Central memory CD8-positive, alpha-beta T cell (primary cell): Measurements from ENCODE around the gene MICA.
A peak's percentile ranks its signal among the peaks of the same experiment; 100 is the strongest.
"Not testable (repeated sequence)": the region's sequence is repeated elsewhere in the genome, so short reads cannot be mapped to it uniquely, and the experiment has no call there.

Experiments used
- ATAC-seq: fragments of 150-1000 bp; cut with Tn5 transposase; replicated peaks from 2 replicates; pipeline ENCODE4 v1.10.0; 2022; ENCODE audit warnings: mild to moderate bottlenecking, moderate FRiP score, moderate number of reproducible peaks; ENCODE audit not compliant: poor library complexity, severe bottlenecking; ENCODE audit errors: extremely low read depth
- DNase-seq, 2 donors: peaks; one replicate each; pipeline ENCODE4 v3.0.0; 2021; ENCODE audit warnings: low spot score in 2 of 2
- H3K27ac Mint-ChIP-seq: one replicate; pipeline ENCODE4 v1.8.0; 2022; ENCODE audit warnings: low read depth, mild to moderate bottlenecking, moderate library complexity, mixed read lengths
- H3K27me3 Mint-ChIP-seq: one replicate; pipeline ENCODE4 v1.8.0; 2022; ENCODE audit warnings: mixed read lengths
- H3K36me3 Mint-ChIP-seq: one replicate; pipeline ENCODE4 v1.8.0; 2022; ENCODE audit warnings: mild to moderate bottlenecking, moderate library complexity, mixed read lengths; ENCODE audit not compliant: insufficient read depth
- H3K4me1 Mint-ChIP-seq: one replicate; pipeline ENCODE4 v1.8.0; 2022; ENCODE audit warnings: mixed read lengths
- H3K4me3 Mint-ChIP-seq: one replicate; pipeline ENCODE4 v1.8.0; 2022; ENCODE audit warnings: mild to moderate bottlenecking, moderate library complexity, mixed read lengths
- H3K9me3 Mint-ChIP-seq: one replicate; pipeline ENCODE4 v1.8.0; 2022; ENCODE audit warnings: mixed read lengths

Gene MICA

DNA sequence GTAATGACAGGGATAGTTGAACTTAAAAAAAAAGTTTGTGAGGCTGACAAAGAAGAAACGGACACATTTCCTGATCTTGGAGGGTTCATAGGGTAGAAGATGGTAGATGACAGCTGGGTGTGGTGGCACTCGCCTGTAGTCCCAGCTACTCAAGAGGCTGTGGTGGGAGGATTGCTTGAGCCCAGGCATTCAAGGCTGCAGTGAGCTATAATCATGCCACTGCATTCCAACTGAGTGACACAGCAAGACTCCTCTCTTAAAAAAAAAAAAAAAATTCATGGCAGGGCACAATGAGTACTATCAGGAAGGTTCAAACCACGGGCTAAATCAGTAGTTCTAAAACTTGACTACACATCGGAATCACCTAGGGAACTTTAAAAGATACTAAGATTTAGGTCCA is 2.0 kb upstream of the MICA start:
- H3K27me3 Mint-ChIP-seq: no peaks in the 10 kb centered on the region
- ATAC-seq: no peak
- peaks cover 18% of the 10 kb centered on the region for H3K36me3 Mint-ChIP-seq
- no peak for DNase-seq
- H3K4me1 Mint-ChIP-seq: peaks cover 74% of the 10 kb centered on the region
- no peaks in the 10 kb centered on the region for H3K9me3 Mint-ChIP-seq
- H3K27ac Mint-ChIP-seq: peak overlapping the region; percentile 80
- peak overlapping the region; percentile 81 for H3K4me3 Mint-ChIP-seq

DNA sequence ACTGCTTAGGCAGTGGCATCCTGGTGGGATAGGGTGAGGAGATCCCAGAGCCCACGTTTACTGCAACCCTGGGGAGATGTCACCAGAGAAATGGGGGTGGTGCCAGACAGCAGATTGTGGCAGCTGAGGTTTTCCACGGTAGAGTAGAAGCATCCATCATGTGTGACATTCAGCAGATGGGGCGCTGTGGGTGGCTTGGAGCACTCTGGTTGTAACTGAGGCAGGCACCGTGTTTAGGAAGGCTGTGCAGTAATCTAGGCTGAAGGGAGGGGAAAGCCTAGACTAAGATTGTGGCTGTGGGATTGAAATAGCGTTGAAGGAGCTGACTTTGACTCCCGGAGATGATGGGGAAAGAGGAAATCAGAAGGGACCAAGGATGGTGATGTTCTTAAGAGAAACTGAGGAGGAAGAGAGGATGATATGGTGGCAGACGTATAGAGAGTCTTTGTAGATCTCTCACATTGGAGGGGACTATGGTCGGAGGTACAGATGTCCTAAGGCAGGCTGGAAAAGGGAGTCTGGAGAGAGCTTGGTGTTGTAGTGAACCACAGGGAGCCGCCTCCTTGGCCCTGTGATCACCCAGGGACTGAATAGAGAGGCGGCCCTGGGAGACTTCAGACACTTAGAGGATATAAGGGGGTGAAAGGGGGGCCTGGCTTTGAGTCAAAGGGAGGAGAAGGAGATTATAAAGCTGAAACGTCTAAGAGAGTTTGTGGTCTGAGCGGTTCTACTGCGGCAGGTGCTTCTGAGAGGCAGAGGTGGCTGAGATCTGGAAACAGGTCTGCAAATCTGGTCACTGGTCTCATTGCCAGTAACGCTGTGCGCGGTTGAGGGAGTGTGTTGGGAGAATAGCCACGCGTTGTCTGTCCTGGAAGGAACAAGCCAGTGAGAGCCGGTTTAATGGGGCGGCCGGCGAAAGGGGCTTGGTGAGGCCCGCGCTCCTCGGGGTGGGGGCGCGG is 792 bp upstream of the MICA start:
- ATAC-seq: peak; percentile 59
- H3K9me3 Mint-ChIP-seq: no peaks in the 10 kb centered on the region

DNA sequence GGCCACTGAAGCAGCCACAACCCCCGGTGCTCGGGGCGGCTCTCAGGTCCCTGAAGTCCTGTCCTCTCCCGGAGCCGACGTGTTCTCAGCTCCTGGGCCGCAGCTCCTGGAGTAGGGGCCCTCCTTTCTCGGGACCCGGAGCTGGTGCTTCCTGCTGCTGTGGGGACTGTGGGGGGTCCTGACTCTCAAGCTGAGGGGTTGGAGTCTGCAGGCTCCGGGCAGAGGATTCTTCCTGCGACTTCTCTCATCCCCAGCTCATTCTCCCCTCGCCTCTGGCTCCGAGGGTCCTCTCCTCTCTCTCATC is 618 bp downstream of the MICA start:
- not testable (repeated sequence) for DNase-seq, H3K9me3 Mint-ChIP-seq, H3K27me3 Mint-ChIP-seq, ATAC-seq
- H3K36me3 Mint-ChIP-seq: peaks cover 16% of the 10 kb centered on the region
- H3K4me3 Mint-ChIP-seq: peak overlapping the region; percentile 81
- peaks cover 86% of the 10 kb centered on the region for H3K4me1 Mint-ChIP-seq
- peak overlapping the region; percentile 80 for H3K27ac Mint-ChIP-seq

More for the DNA sequence above, 792 bp upstream of the MICA start:
- Mint-ChIP-seq H3K4me1 (peaks cover 79% of the 10 kb centered on the region), H3K27ac (peak overlapping the region; percentile 80), H3K36me3 (peaks cover 16% of the 10 kb centered on the region), H3K4me3 (peak overlapping the region; percentile 81), H3K27me3 (no peaks in the 10 kb centered on the region)
- DNase-seq: peak in 1 of 2 donors; percentile 30

DNA sequence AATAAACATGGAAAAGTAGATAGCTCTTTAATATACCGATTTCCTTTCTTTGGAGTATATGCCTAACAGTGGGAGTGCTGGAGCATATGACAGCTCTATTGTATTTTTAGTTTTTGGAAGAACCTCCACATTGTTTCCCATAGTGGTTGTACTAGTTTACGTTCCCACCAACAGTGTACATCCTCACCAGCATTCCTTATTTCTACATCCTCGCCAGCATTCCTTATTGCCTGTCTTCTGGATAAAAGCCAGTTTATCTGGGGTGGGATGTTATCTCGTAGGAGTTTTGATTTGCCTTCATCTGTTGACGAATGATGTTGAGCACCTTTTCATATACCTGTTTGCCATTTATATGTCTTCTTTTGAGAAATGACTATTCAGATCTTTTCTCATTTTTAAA is 2.6 kb downstream of the MICA start:
- Mint-ChIP-seq H3K27me3 (no peaks in the 10 kb centered on the region), H3K27ac (peak overlapping the region; percentile 15), H3K36me3 (peaks cover 9% of the 10 kb centered on the region), H3K4me1 (peaks cover 89% of the 10 kb centered on the region), H3K9me3 (no peaks in the 10 kb centered on the region), H3K4me3 (peak overlapping the region; percentile 53)
- no peak for DNase-seq
- ATAC-seq: no peak

GRCh38 chr6:31407699-31408098 is 4.3 kb downstream of the MICA start:
- DNase-seq: no peak
- Mint-ChIP-seq H3K9me3 (no peaks in the 10 kb centered on the region), H3K27me3 (no peaks in the 10 kb centered on the region), H3K4me1 (peaks cover 72% of the 10 kb centered on the region), H3K4me3 (no peak overlapping the region), H3K27ac (peak overlapping the region; percentile 5), H3K36me3 (peaks cover 3% of the 10 kb centered on the region)
- no peak for ATAC-seq

- ATAC-seq (no peak), DNase-seq (no peak)
- Mint-ChIP-seq H3K4me1 (peaks cover 30% of the 10 kb centered on the region), H3K36me3 (peaks cover 10% of the 10 kb centered on the region), H3K27me3 (no peaks in the 10 kb centered on the region), H3K9me3 (peaks cover 5% of the 10 kb centered on the region), H3K4me3 (no peak overlapping the region), H3K27ac (no peak overlapping the region)
Observed at GRCh38 chr6:31412506-31412905, 9.1 kb downstream of the MICA start.

DNA sequence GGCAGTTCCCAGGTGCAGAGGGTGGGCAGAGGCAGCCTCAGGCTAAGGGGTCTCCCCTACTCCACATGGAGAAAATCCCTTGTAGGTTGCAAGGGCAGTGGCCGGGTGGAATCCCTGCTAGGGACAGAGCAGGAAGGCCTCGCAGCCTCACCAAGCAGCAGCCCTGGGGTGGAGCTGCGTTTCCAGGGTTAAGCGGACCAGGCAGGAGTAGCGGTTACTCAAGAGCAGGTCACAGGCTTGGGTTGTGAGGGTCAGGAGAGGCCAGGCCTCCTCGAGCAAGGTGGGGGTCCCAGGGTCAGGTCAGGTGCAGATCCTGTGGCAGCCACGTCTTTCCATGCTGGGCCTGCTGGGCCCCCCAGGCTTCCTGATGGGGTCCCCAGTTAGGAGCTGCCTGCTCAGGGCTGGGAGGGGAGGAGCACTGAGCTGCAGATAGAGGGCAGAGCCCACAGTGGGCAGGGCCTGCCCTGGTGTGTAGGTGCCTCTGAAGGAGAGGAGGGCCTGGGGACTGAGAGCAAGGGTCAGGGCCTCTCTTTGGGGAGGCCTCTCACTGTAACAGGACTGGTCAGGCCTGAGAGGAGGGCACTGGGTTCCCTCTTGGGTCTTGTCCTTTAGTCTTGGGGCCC is 10.9 kb downstream of the MICA start:
- not testable (repeated sequence) for DNase-seq, H3K27me3 Mint-ChIP-seq, H3K4me3 Mint-ChIP-seq, ATAC-seq, H3K27ac Mint-ChIP-seq, H3K9me3 Mint-ChIP-seq
- Mint-ChIP-seq H3K36me3 (peaks cover 10% of the 10 kb centered on the region), H3K4me1 (peaks cover 15% of the 10 kb centered on the region)

GRCh38 chr6:31414771-31415265 is 11.4 kb downstream of the MICA start:
- ATAC-seq: no peak
- DNase-seq: no peak
- Mint-ChIP-seq H3K27me3 (no peaks in the 10 kb centered on the region), H3K4me3 (no peak overlapping the region), H3K27ac (no peak overlapping the region), H3K36me3 (peaks cover 10% of the 10 kb centered on the region), H3K9me3 (peaks cover 5% of the 10 kb centered on the region), H3K4me1 (peaks cover 10% of the 10 kb centered on the region)

DNA sequence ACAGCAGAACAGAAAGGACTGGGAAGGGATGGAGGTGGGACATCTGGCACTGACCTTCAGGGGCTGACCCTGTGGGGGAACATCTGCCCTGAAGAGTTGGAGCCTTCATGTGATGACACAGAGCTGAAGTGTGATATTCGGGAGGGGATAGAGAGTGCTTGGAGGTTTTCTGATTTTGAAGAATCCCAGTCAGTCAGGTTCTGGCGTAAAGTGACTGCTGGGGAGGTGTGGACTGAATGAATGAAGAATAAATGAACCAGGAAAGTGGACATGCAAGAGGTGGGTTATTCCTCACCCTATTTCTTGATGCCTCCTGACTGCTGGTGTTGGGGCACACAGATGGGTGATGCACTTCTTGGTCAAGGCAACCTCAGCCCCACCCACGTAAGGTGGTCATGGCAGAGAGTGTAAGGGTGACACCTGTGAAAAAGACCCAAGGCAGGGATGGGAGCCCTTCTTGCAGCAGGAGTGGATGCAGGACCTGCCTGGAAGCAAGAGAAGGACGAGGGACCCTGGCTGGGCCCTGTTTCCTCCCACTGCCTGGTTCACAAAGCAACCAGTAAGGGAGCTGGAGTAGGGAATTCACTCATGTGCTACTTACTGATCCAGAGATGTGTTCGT is 13.1 kb downstream of the MICA start:
- ATAC-seq (no peak), DNase-seq (no peak)
- Mint-ChIP-seq H3K27me3 (no peaks in the 10 kb centered on the region), H3K27ac (no peak overlapping the region), H3K4me1 (no peaks in the 10 kb centered on the region), H3K36me3 (peaks cover 10% of the 10 kb centered on the region), H3K9me3 (peaks cover 5% of the 10 kb centered on the region), H3K4me3 (no peak overlapping the region)

- Mint-ChIP-seq H3K9me3 (peaks cover 5% of the 10 kb centered on the region), H3K27ac (peak overlapping the region; percentile 2), H3K4me3 (no peak overlapping the region), H3K4me1 (no peaks in the 10 kb centered on the region), H3K36me3 (peaks cover 9% of the 10 kb centered on the region), H3K27me3 (no peaks in the 10 kb centered on the region)
- no peak for DNase-seq
- no peak for ATAC-seq
Observed at GRCh38 chr6:31418251-31418650, 14.9 kb downstream of the MICA start.

- DNase-seq: no peak
- H3K4me1 Mint-ChIP-seq: no peaks in the 10 kb centered on the region
- H3K36me3 Mint-ChIP-seq: peaks cover 9% of the 10 kb centered on the region
- no peak for ATAC-seq
- no peaks in the 10 kb centered on the region for H3K27me3 Mint-ChIP-seq
- peak overlapping the region; percentile 6 for H3K27ac Mint-ChIP-seq
- H3K9me3 Mint-ChIP-seq: peaks cover 5% of the 10 kb centered on the region
- H3K4me3 Mint-ChIP-seq: no peak overlapping the region
Observed at GRCh38 chr6:31419842-31420241, 16.4 kb downstream of the MICA start.

DNA sequence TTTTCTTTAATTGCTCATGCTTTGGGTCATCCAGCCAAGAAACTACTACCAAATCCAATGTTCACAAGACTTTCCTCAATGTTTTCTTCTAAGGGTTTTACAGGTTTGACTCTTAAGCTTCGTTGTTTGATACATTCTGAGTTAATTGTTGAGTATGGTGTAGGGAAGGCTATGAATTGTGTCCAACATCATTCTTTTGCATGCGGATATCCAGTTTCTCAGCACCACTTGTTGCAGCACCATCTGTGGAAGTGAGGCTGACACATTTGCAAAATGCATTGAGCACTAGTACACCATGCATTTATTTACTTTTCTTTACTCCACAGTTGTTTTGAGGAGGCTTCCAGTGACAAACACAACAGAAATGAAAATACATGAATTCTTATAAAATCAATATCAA is 17.2 kb downstream of the MICA start:
- no peak overlapping the region for H3K4me3 Mint-ChIP-seq
- ATAC-seq: no peak

More for the DNA sequence above, 17.2 kb downstream of the MICA start:
- peaks cover 6% of the 10 kb centered on the region for H3K36me3 Mint-ChIP-seq
- DNase-seq: no peak
- no peak overlapping the region for H3K27ac Mint-ChIP-seq
- H3K4me1 Mint-ChIP-seq: no peaks in the 10 kb centered on the region
- H3K27me3 Mint-ChIP-seq: no peaks in the 10 kb centered on the region
- H3K9me3 Mint-ChIP-seq: peaks cover 5% of the 10 kb centered on the region
